HG03565 (cell line): ENCODE measurements around the gene PDK3.

Source experiments
- ATAC-seq: cut with Tn5 transposase; IDR thresholded peaks from one replicate; pipeline ENCODE4 v1.9.1; 2021; ENCODE audit warnings: mild to moderate bottlenecking, moderate library complexity; ENCODE audit not compliant: unreplicated experiment

PDK3 gene

DNA sequence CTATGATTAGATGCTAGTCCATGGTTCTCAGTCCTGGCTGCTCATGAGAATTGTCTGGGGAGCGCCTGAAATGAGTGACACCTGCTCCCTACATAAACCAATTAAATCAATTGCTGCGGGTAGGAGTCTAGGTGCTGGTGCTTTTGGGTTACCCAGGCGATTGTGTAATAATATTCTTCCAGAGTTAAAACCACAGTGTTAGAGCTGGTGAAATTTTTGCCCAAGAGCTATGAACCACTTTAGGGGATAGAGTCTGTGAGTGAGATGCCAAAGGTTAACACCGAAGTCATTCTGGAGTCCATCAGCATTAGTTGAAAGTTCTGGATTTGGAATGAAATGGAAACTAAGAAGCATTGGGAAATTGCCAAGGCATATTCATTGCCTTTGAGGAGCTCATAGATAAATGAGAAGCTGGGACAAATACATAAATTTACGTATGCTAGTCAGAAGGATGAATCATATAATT, 15.3 kb downstream of the PDK3 start:
- peak; percentile 22 for ATAC-seq

DNA sequence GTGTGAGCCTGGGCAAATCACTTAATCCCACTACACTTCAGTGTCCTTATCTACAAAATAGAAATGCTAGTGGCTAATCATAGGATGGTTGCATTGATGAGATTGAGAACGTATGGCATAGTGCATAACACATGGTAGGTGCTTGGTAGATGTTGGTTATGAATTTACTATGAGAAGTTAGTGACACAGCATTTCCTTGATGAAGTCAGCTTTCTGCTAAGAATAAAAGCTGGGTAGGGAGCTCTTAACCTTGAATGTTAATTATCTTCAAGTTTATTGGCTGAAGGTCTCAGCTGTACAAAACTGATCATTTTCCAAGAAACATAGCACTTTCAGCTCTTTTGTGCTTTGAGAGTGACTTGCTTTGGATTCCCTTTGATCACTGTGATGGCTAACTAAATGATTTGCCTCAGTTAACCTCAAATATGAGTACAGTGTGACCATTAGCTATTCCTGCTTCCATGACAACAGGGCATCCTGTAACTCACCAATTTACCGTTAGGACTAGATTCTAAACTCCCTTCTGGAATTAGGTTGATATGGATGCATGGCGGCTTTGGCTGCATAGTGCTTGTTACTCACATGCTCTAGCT, 17.8 kb downstream of the PDK3 start:
- no peak for ATAC-seq

DNA sequence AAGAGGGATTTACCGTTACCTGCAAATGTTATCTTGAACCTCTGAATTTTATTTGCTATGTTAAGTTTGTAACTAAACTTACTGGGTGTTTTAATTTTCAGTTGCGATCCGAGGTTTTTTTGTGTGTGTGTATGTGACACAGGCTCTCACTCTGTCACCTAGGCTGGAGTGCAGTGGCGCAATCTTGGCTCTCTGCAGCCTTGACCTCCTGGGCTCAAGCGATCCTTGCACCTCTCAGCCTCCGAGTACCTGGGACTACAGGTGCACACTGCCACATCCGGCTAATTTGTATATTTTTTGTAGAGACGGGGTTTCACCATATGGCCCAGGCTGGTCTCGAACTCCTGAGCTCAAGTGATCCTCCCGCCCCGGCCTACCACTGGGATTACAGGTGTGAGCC, 18.5 kb downstream of the PDK3 start:
- ATAC-seq: no peak

DNA sequence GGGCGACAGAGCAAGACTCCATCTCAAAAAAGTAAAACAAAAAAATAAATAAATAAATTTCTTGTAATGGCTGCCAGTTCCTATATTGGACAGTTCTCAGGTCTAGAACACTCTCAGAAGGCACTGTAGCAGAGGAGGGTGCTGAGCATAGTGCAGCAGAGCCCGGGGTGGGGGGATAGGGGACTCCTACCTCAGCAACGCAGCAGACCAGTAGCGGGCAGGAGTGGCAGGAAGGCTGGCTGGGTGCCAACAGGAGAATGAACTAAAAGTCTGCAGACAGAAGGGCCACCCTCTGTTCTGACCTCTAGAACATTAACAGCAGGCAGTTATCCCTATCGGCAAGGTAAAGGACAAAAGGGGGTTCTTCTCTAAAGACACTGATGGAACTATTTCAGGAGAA, 20.2 kb downstream of the PDK3 start:
- ATAC-seq: no peak

DNA sequence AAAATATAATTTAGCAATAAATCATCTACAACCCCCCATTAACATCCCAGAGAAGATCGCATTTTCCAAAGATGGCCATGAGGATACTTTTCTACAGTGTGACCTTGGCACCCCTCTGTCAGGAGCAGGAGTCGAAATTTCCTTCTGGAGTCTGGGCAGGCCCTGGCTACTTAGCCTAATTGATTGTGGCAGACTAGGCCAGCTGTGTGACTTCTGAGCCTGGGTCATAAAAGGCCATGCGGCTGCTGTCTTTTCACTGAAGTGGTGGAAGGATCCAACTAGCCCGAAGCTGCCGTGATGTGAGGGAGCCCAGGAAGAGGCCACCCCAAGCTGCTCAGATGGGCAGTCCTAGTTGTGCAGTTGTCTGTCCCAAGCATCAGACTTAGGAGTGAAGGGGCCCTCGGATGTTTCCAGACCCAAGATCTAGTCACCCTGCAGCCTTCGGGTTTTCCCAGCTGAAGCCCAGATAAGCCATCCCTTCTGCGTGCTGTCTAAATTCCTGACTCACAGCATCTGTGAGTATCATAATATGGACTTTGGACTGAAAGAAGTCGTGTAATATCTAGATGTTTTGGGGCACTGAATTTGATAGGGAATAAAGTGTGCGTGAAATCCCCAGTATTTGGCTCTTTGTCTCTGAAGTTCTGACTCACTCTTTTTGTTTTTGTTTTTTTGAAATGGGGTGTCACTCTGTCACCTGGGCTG, 21.0 kb downstream of the PDK3 start:
- ATAC-seq: no peak

DNA sequence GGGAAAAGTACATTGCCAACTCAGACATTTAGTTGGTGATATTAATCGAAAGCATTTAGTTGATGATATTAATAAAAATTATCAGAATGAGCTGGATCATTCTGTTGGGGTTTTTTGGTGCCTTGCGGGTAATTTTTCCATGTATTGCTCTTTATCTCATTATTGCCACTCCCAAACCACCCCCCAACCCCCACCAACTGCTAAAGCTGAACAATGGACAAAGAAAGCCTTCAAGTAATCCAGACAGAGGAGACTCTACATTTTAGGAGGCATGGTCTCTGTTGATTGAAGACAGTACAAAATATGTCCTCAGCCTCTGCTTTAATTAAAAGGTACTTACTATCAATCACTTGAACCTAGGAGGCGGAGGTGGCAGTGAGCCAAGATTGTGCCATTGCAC, 22.5 kb downstream of the PDK3 start:
- ATAC-seq: no peak

DNA sequence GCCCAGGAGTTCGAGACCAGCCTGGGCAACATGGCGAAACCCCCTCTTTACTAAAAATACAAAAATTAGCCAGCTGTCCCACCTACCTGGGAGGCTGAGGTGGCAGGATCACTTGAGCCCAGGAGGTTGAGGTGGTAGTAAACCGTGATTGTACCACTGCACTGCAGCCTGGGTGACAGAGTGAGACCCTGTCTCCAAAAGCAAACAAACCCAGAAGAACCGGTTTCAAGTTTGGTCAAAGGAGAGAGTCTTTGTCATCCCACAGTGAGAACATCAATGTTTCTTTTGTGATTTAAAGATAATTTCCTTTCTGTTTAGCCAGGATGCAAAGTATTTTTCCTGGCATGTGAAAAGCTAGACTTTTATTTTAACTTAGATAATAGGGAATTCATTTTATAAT, 26.7 kb downstream of the PDK3 start:
- ATAC-seq: no peak

DNA sequence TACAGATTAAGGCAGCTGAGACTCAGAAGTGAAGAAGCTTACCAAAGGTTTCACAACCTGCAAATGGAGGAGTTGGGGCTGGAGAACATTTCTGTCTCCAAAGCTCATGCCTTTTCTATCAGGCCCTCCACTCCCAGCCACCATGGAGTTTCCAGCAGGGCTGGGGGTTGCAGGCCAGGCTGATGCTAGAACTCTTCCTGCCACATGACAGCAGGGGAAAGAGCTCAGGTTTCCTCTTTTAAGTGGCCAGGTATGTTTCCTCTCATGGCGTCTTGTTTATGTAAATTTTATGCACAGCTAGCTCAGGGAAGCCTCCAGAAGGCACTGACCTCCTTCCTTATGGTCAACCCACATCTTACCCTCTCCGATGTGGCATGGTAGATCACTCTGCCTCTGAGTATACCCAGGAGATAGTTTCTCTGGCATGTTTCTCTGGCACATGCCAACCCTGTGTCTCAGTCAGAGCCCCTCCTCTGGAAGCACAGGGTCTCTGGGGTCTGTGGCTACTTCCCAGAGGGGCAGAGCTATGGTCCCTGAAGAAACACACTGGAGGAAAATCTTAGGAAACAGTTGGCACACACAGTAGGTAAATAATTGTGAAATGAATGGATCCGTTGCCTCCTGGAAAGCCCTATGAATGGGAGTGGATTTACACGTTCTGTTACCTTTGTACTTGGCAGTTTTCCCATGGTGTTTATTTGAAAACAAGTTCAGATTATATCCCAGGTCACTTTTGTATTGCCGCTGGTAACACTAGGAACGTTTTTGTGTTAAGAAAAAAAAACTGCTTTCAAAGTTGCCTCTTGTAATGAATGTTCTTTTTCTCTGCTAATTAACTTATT, 28.9 kb downstream of the PDK3 start:
- ATAC-seq: no peak

DNA sequence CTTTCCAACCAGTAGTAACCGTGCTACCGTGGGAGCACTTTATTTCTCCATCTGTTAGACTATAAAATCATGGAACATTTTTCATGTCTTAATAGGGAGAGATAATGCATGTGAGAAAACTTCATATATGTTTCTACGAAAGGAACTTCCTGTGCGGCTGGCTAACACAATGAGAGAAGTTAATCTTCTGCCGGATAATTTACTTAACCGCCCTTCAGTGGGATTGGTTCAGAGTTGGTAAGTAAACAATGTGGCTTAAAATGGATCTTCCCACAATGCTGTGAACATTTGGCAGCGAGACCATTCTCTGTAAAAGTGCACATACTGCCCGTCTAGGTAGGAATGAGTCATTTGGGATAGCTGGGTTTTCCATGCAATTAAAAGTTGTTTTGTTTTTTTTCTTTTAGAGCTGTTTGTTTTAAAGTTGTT, 29.6 kb downstream of the PDK3 start:
- ATAC-seq: no peak

DNA sequence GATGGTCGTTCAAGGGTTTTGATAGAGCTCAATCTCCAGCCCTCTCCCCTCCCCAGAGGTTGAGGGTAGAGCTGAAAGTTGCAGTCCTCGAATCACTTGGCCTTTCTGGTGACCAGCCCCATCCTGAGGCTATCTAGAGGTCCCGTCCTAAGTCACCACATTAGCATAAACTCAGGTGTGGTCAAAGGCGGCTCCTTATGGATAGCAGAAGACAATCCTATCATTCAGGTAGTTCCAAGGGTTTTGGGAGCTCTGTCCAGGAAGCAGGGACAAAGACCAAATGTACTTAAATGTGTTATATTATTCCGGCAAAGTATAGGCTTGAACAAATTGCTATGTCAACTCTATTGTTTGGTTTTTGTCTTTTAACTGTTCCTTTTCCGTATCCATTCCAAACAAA, 30.6 kb downstream of the PDK3 start:
- ATAC-seq: no peak

DNA sequence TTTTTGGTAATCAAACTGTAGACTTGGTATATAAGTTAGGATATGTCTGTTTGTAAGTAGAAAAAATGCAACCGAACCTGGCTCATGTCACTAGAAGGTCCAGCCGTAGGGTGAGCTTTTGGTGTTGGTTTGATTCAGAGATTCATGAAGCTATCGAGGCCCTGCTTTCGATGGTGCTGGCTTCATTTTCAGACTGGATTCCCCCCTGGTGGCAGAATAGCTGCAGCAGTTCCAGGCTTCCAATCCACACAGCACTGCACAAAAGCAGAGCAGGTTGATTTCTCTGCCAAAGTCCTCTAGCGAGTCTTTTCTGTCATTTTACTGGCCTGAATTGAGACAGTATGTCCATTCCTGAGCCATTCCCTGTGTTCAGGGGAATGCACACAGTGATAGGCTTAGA, 33.1 kb downstream of the PDK3 start:
- ATAC-seq: no peak

DNA sequence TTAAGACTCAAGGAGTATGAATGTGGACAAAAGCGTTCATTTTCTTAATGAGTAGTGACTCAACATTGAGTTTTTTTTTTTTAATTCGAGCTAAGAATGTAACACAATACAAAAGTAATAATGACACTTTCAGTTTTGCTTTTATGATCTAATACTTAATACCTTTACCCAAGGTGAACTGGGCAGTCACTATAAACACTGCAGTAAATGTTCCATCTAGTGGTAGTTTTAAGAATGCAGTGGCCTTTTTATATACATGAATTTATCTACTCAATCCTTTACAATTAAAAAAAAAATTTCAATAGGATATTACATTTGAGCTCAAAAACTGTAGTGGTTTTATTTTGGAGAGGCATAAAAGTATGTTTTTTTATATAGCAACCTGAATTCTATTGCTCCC, 33.9 kb downstream of the PDK3 start:
- ATAC-seq: peak; percentile 54

DNA sequence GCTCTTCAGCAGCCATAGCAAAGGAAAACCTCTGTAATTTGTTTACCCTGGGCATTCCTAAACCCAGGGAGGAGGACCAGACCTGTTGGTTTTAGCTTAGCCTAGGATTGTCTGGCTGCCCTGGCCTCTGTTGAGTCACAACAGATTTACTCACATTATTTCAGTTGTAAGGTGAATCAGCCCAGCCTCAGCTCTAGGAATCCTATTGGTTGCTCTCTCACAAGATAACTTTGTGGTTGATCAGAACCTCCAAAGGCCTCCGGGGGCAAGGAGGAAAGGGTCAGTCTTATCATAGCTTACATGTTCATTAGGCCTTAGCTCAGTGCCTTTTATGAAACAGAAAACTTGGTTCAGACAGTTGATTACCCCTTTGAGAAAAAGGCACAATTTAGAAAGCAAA, 41.0 kb downstream of the PDK3 start:
- peak; percentile 38 for ATAC-seq

DNA sequence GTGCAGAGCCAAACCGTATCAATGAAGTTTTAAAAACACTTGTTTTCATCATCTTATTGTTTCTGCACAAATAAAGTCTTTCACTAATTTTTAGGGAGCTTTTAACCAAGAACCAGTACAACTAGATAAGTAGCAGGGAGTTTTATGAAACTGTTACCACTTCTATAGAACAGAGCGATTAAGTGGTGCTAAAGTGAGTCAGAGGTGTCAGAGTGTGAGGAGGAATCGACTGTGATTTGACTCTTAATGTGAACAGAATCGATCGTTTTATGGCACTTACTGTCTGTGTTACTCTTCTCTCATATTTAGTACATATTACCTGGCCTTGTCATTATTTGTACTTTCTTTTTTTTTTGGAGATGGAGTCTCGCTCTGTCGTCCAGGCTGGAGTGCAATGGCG, 43.3 kb downstream of the PDK3 start:
- ATAC-seq: no peak

DNA sequence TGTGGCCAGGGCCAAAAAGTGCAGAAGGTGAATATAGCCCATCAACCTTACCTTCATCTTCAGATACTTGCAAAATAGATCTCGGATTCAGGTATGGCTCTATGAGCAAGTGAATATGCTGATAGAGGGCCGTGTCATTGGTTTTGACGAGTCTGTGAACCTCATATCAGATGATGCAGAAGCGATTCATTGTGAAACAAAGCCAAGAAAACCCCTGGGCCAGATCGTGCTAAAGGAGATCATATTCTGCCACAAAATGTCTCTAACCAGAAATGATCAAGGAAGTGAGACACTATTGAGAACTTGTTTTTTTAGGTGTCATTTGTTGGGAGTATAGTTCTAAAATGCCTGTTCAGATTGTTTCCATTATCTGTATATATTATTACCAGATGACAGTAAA, 48.3 kb downstream of the PDK3 start:
- ATAC-seq: peak; percentile 93

DNA sequence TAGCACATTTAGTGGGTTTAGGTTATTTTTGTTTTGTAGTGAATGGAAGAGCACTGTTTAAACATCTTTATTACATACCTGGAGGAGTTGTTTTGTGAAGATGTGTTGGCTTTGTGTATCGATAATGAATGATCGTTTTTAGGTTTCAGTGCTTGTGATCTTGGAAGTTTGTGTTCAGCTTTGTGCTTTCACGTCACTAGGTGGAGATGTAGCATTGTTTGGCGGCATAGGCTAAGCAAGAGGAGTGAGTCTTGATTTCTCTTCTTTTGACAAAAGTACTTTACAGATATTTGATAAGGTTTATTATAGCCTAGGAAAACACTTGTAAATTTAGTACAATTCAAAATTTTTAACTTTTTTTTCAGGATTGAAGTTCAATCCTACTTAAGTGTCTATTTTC, 50.4 kb downstream of the PDK3 start:
- ATAC-seq: no peak

DNA sequence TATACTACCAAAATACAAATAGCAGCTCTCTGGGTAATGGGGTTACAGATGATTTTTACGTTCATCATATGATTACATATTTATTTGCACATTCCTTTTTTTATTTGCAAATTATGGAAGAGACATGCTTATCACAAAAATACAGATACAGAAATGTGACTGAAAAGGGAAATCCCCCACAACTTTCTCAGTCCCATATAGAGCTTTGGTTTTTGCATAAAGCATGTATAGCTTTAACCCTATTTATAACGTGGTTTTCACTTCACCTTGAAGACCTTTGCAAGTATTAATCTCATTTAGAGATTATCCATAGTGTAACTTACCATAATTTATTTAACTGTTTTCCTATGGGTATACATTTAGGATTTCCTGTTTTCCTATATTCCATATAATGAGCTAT, 55.4 kb downstream of the PDK3 start:
- no peak for ATAC-seq

DNA sequence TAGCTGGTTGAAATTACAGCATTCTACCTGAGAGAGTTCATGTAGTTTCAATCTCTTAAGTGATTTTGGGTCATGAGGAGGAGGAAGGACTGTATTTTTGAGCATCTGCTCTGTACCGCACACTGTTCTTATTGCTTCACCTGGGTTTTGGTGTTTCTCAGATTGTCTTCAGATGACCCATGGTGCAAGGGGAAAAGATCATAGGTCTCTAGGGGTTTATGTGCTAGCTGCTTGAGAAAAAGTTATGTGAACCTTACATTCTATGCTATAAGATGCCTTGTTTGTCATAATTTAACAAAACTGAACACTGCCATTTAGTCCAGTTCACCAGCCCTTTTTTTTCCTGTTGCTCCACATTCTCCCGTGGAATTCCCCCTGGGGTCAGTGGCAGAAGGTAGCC, 60.4 kb downstream of the PDK3 start:
- no peak for ATAC-seq

DNA sequence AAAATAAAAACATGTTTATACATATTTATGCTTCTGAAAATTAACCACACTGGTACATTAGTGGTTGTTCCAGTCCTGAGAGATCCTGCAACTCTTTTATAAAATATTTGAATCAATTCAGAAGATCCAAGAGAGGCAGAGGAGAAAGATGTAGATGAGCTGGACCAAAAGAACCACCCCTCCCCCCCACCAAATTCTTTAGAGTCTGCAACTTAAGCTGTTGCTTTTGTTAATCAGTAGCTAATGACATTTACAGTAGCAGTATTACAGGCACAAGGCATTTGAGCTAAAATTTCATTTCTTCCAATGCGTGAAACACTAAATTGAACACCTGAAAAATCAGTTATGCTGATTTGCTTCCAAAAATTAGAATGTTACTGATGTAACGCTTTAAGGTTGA, 61.5 kb downstream of the PDK3 start:
- no peak for ATAC-seq

DNA sequence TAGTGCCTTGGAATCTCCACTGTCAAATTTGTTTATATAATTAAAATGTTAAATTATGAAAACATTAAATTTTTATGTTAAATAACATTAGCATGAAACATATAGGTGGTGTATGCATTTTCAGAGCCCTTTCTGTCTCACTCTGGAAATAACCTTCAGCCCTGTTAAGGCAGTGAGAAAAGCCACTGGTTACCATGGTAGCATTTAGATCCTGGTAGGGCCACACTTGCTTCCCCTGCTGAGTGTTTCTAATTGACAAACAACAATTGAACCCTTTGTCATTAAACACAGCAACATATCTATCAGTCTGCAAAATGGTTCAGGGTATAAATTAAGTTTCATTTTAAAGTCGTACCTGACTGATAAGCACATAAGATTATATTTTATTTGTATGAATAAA, 63.5 kb downstream of the PDK3 start:
- no peak for ATAC-seq

DNA sequence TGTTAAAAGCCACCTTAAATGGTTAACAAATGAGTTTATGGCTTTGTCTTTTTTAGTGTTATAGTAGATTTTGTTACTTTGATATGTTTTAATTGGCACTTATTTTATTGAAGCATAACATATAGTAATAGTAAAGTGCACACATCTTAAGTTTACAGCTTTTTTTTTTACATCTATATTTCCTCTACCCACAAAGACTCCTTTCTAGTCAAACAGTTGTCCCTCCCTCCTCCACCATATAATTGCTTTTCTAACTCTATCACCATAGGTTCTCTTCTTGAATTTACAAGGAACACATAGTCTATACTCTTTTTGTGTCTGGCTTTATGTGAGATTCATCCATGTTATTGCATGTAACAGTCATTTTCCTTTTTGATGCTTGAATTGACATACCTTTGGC, 71.5 kb downstream of the PDK3 start:
- no peak for ATAC-seq

DNA sequence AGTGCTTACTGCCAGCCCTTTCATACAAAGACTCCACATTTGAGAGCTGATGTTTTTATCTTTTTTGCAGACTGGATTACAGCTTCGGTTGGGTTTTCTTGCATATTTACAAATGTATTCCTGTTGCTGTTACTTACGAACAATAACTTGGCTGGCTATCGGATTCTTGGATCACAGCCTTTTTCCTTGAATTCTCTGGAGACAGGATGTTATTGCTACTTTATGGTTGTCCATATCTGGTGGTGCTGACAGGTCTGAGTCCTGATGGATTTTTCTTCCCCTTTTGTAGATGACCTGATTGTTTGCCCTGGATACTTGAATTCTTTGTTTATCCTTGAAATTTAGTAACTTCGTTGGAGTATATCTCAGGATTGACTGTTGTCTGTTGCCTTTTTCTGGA, 77.7 kb downstream of the PDK3 start:
- no peak for ATAC-seq
